Smooth muscle cell (in vitro differentiated cells): ENCODE results near the gene TTLL13. TPM values are rescaled to one million over a fixed set of nuclear protein-coding genes. Genes with fewer than 3 reads are reported as not detected.
A peak's percentile ranks its signal among the peaks of the same experiment; 100 is the strongest.

Experiments
- DNase-seq: peaks from one replicate; lab custom pipeline; 2025; ENCODE audit not compliant: unreplicated experiment; lab: John Stamatoyannopoulos, UW
- H2AFZ ChIP-seq: fragments of 200-600 bp; sonication (generic); 2 replicates; pipeline ENCODE4 v1.6.0; 2016; ENCODE audit warnings: antibody characterized with exemption, low read depth, mild to moderate bottlenecking
- H3F3A ChIP-seq: fragments of 200-600 bp; sonication (generic); 2 replicates; pipeline ENCODE4 v1.6.0; 2017; ENCODE audit warnings: antibody characterized with exemption, low read depth
- H3K27ac ChIP-seq: fragments of 200-600 bp; sonication (generic); 2 replicates; pipeline ENCODE4 v1.5.1; 2016; ENCODE audit warnings: low read depth, mild to moderate bottlenecking
- H3K27me3 ChIP-seq: fragments of 200-600 bp; sonication (generic); 2 replicates; pipeline ENCODE4 v1.6.1; 2016; ENCODE audit warnings: low read depth, mild to moderate bottlenecking
- H3K36me3 ChIP-seq: fragments of 200-600 bp; sonication (generic); 2 replicates; pipeline ENCODE4 v1.5.1; 2016; ENCODE audit warnings: low read depth
- H3K4me1 ChIP-seq: fragments of 200-600 bp; sonication (generic); 2 replicates; pipeline ENCODE4 v1.5.1; 2016; ENCODE audit warnings: low read depth
- H3K4me2 ChIP-seq: fragments of 200-600 bp; sonication (generic); 2 replicates; pipeline ENCODE4 v1.6.0; 2016; ENCODE audit warnings: mild to moderate bottlenecking
- H3K4me3 ChIP-seq: fragments of 200-600 bp; sonication (generic); 2 replicates; pipeline ENCODE4 v1.5.1; 2016; ENCODE audit warnings: mild to moderate bottlenecking
- H3K79me2 ChIP-seq: fragments of 200-600 bp; sonication (generic); 2 replicates; pipeline ENCODE4 v1.6.0; 2016; ENCODE audit warnings: low read depth, mild to moderate bottlenecking
- H3K9ac ChIP-seq: fragments of 200-600 bp; sonication (generic); 2 replicates; pipeline ENCODE4 v1.6.0; 2016; ENCODE audit warnings: low read depth
- H3K9me3 ChIP-seq: fragments of 200-600 bp; sonication (generic); replicated peaks from 2 replicates; pipeline ENCODE4 v1.5.1; 2016; ENCODE audit warnings: low read depth
- H4K20me1 ChIP-seq: fragments of 200-600 bp; sonication (generic); 2 replicates; pipeline ENCODE4 v1.6.0; 2016; ENCODE audit warnings: low read depth
- WGBS: methylation state at CpG from one replicate; pipeline ENCODE4 v1.1.7; 2016; ENCODE audit warnings: low lambda C conversion rate; 5-methylcytosine and 5-hydroxymethylcytosine counted together
- polyA plus RNA-seq: library from polyadenylated mRNA; unstranded; fragments of >200 nt; fragmentation: Nextera tagmentation; extraction: Ambion mirVana; gene quantifications from 2 replicates; pipeline ENCODE4 v1.2.1, GENCODE V29; 2016
- total RNA-seq: library from RNA; depleted of rRNA; stranded (reverse); fragments of >200 nt; gene quantifications from 2 replicates; pipeline ENCODE4 v1.2.3, GENCODE V29; 2014
- TF ChIP-seq, protein P1 (sequence below): fragments of 200-600 bp; sonication (generic); IDR thresholded peaks from 2 replicates; pipeline ENCODE4 v1.5.1; 2017; ENCODE audit warnings: borderline replicate concordance, mild to moderate bottlenecking, antibody characterized with exemption; ENCODE audit not compliant: insufficient read depth, poor library complexity, severe bottlenecking

TTLL13 gene
- total and polyA plus RNA-seq, 2 experiments from 2014 or later = 0.15 to 0.36 TPM

DNA sequence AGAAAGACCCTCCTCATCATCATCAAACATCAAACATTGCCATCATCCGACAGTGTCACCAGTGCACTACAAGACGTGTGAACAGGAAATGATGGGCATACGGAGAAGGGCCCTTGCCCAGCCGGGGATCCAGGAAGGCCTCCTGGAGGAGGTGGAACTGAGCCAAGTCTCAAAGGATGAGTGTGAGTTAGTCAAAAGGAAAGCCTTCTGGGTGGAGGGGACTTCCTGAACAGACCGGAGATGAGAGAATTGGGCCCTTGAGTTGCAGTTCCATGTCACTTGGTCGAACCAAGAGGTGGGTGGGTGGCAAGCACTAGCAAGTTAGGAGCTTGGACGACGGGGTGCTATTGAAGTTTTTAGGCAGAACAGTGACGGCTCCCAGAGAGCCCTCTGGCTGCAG is 39.8 kb upstream of the TTLL13 start:
- Histone ChIP-seq H3K4me2 (no peak overlapping the region), H3K27me3 (no peaks in the 10 kb centered on the region), H3K9ac (no peak overlapping the region), H3K36me3 (no peaks in the 10 kb centered on the region), H2AFZ (no peak overlapping the region), H4K20me1 (peaks cover 71% of the 10 kb centered on the region), H3K4me1 (peaks cover 4% of the 10 kb centered on the region), H3K79me2 (peaks cover 55% of the 10 kb centered on the region), H3K9me3 (no peaks in the 10 kb centered on the region), H3K27ac (no peak overlapping the region), H3K4me3 (no peak overlapping the region), H3F3A (no peaks in the 10 kb centered on the region)
- DNase-seq = no peak
- WGBS = 83% methylated on average over 9 of the region's 9 CpGs
- TF ChIP-seq, protein P1, sequence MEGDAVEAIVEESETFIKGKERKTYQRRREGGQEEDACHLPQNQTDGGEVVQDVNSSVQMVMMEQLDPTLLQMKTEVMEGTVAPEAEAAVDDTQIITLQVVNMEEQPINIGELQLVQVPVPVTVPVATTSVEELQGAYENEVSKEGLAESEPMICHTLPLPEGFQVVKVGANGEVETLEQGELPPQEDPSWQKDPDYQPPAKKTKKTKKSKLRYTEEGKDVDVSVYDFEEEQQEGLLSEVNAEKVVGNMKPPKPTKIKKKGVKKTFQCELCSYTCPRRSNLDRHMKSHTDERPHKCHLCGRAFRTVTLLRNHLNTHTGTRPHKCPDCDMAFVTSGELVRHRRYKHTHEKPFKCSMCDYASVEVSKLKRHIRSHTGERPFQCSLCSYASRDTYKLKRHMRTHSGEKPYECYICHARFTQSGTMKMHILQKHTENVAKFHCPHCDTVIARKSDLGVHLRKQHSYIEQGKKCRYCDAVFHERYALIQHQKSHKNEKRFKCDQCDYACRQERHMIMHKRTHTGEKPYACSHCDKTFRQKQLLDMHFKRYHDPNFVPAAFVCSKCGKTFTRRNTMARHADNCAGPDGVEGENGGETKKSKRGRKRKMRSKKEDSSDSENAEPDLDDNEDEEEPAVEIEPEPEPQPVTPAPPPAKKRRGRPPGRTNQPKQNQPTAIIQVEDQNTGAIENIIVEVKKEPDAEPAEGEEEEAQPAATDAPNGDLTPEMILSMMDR = no peak

DNA sequence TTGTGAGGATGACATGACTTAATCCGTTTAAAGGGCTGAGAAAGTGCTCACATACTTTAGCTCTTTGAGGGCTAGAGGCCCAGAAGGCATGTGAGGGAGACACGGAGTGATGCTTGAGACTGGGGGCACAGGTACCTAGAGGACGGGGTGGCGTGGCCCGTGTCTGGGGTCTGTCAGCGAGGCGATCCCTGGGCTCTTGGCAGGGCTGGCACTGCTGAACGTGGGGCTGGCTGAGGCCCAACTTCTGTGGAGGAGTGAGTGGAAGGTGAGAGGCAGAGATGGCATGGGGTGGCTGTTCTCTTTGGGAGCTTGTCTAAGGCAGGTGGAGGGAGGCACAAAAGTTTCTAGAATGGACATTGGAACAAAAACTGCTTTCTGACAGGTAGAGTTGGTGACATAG is 38.8 kb upstream of the TTLL13 start:
- Histone ChIP-seq H3K4me2 (no peak overlapping the region), H3F3A (no peaks in the 10 kb centered on the region), H2AFZ (no peak overlapping the region), H3K36me3 (no peaks in the 10 kb centered on the region), H3K79me2 (peaks cover 56% of the 10 kb centered on the region), H3K9ac (no peak overlapping the region), H3K27ac (no peak overlapping the region), H3K9me3 (no peaks in the 10 kb centered on the region), H3K27me3 (no peaks in the 10 kb centered on the region), H4K20me1 (peaks cover 65% of the 10 kb centered on the region), H3K4me1 (peaks cover 4% of the 10 kb centered on the region), H3K4me3 (no peak overlapping the region)
- WGBS = 80% methylated on average over 8 of the region's 8 CpGs
- no peak for DNase-seq
- TF ChIP-seq, protein P1 = no peak

DNA sequence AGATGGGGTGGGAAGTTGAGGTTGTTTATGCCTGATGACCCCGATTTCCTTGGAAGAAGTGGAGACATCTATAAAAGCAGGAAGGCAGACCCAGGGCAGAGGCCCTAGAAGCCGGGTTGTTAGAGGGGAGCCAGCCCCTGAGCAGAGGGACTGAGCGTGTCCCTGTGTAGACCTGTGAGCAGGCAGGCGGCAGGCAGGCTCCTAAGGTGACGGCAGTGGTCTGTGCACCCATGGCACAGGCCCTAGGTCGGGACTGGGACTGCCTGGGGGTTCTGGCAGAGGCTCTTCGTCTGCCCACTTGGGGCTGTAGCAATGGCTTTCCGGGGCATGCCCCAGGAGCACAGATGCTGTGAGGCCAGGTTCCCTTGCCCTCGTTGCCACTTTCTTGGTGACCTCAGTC is 38.3 kb upstream of the TTLL13 start:
- peak overlapping the region; percentile 76 for H3K27ac ChIP-seq

More for the DNA sequence above, 38.3 kb upstream of the TTLL13 start:
- Histone ChIP-seq H3K36me3 (no peaks in the 10 kb centered on the region), H3K4me1 (peaks cover 4% of the 10 kb centered on the region), H3F3A (no peaks in the 10 kb centered on the region), H2AFZ (no peak overlapping the region), H3K4me2 (peak overlapping the region; percentile 68), H3K9me3 (no peaks in the 10 kb centered on the region), H3K4me3 (no peak overlapping the region), H3K9ac (no peak overlapping the region), H3K79me2 (peaks cover 56% of the 10 kb centered on the region), H3K27me3 (no peaks in the 10 kb centered on the region), H4K20me1 (peaks cover 60% of the 10 kb centered on the region)
- 96% methylated on average over 9 of the region's 9 CpGs for WGBS
- no peak for DNase-seq
- TF ChIP-seq, protein P1 = no peak
